Panc1 (cell line): ENCODE data around the gene MARK4.

ENCODE experiments used
- POLR2AphosphoS5 ChIP-seq: IDR thresholded peaks from 2 replicates; pipeline ENCODE4 v1.6.1; 2012; ENCODE audit warnings: mild to moderate bottlenecking, low read depth, low read length, moderate library complexity
- SIN3A ChIP-seq: IDR thresholded peaks from 2 replicates; pipeline ENCODE4 v1.6.1; 2012; ENCODE audit warnings: low read depth, mild to moderate bottlenecking, low read length, moderate library complexity, borderline replicate concordance; ENCODE audit not compliant: insufficient read depth
- TCF7L2 ChIP-seq: IDR thresholded peaks from 2 replicates; pipeline ENCODE4 v1.6.1; 2011; ENCODE audit warnings: mild to moderate bottlenecking, low read depth, low read length, inconsistent platforms
- TF ChIP-seq, protein P1 (sequence below): fragments of 450-650 bp; IDR thresholded peaks from 2 replicates; pipeline ENCODE4 v1.5.1; 2017; ENCODE audit warnings: mild to moderate bottlenecking
- TF ChIP-seq, protein P2 (sequence below), 2 experiments: IDR thresholded peaks; 2 replicates each; pipeline ENCODE4 v1.6.1; 2011 to 2012; ENCODE audit warnings: low read depth in 2 of 2, control low read depth in 1 of 2, low read length in 1 of 2, mild to moderate bottlenecking in 1 of 2, moderate library complexity in 1 of 2; ENCODE audit not compliant: insufficient read depth in 1 of 2

DNA sequence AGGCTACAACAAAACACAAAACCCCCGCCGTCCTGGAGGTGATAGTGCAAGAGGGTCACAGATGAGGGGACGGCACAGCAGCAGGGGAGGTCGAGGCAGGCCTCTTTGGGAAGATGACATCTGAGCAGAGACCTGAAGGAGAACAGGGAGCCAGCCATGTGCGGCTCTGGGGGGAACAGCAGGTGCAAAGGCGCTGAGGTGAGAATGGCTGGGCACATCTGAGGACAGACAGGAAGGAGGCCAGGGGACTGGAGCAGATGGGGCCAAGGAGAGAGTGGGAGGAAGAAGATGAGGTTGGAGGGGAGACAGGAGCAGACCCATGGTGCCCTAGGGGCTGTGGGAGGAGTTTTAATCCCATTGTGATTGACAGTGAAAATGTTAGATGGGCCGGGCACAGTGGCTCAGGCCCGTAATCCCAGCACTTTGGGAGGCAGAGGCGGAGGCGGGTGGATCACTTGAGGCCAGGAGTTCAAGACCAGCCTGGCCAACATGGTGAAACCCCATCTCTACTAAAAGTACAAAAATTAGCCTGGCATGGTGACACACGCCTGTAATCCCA lies 73.4 kb downstream of the MARK4 start:
- TF ChIP-seq, protein P1, sequence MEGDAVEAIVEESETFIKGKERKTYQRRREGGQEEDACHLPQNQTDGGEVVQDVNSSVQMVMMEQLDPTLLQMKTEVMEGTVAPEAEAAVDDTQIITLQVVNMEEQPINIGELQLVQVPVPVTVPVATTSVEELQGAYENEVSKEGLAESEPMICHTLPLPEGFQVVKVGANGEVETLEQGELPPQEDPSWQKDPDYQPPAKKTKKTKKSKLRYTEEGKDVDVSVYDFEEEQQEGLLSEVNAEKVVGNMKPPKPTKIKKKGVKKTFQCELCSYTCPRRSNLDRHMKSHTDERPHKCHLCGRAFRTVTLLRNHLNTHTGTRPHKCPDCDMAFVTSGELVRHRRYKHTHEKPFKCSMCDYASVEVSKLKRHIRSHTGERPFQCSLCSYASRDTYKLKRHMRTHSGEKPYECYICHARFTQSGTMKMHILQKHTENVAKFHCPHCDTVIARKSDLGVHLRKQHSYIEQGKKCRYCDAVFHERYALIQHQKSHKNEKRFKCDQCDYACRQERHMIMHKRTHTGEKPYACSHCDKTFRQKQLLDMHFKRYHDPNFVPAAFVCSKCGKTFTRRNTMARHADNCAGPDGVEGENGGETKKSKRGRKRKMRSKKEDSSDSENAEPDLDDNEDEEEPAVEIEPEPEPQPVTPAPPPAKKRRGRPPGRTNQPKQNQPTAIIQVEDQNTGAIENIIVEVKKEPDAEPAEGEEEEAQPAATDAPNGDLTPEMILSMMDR = no peak
- TF ChIP-seq SIN3A = no peak
- TF ChIP-seq, protein P2, sequence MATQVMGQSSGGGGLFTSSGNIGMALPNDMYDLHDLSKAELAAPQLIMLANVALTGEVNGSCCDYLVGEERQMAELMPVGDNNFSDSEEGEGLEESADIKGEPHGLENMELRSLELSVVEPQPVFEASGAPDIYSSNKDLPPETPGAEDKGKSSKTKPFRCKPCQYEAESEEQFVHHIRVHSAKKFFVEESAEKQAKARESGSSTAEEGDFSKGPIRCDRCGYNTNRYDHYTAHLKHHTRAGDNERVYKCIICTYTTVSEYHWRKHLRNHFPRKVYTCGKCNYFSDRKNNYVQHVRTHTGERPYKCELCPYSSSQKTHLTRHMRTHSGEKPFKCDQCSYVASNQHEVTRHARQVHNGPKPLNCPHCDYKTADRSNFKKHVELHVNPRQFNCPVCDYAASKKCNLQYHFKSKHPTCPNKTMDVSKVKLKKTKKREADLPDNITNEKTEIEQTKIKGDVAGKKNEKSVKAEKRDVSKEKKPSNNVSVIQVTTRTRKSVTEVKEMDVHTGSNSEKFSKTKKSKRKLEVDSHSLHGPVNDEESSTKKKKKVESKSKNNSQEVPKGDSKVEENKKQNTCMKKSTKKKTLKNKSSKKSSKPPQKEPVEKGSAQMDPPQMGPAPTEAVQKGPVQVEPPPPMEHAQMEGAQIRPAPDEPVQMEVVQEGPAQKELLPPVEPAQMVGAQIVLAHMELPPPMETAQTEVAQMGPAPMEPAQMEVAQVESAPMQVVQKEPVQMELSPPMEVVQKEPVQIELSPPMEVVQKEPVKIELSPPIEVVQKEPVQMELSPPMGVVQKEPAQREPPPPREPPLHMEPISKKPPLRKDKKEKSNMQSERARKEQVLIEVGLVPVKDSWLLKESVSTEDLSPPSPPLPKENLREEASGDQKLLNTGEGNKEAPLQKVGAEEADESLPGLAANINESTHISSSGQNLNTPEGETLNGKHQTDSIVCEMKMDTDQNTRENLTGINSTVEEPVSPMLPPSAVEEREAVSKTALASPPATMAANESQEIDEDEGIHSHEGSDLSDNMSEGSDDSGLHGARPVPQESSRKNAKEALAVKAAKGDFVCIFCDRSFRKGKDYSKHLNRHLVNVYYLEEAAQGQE (IDR thresholded peaks at IDR 0.05; ENCODE audit: insufficient read depth in 1 of 2, low read depth in 2 of 2, low read length in 1 of 2) = no peak
- TF ChIP-seq POLR2AphosphoS5 = no peak
- no peak for TF ChIP-seq TCF7L2
